ENCODE measurements around the gene FTO.

Gene FTO

DNA sequence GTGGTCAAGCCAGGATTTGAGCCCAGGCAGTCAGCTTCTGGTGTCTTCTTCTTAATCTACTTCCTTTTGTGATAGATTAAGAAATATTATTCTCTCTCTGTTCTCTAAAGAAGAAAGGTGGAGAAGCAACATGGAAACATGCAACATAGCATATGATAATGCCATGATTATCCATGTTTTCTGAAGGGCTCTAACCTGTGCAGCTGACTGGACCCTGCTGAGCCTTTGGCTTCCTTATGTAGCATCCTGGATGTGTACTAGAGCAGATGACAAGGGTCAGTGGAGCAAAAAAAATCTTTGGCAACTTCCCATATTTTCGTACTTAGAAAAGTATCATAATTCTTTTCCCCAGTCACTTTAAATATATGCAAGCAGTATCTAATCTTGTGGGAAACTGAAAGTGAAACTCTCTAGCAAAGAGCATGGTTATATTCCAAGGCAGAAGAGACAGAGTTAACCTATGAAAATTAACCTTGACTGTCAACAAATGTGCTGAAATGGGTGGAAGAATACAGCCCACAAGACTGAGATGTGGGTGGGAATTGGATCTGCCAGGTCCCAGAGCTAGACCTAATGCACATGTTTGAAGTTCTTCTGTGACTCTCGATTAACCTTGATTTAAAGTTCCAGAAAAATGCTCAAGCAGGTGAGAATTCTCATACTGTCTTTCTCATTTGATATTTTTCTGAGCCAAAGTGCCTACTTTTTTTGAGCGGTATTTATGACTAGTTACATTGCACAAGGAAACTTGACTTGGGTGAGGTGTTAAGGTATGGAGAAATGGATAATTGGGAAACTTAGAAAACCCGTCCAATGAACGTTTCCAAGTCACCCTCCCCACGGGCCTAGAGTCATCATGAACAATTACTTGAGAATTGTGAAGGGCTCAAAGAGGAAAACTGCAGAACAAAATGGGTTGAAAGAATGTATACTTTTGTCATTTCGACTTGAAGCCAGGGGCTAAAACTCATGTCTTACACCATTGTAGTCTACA, 248.6 kb downstream of the FTO start:
- TF ChIP-seq, protein P1, sequence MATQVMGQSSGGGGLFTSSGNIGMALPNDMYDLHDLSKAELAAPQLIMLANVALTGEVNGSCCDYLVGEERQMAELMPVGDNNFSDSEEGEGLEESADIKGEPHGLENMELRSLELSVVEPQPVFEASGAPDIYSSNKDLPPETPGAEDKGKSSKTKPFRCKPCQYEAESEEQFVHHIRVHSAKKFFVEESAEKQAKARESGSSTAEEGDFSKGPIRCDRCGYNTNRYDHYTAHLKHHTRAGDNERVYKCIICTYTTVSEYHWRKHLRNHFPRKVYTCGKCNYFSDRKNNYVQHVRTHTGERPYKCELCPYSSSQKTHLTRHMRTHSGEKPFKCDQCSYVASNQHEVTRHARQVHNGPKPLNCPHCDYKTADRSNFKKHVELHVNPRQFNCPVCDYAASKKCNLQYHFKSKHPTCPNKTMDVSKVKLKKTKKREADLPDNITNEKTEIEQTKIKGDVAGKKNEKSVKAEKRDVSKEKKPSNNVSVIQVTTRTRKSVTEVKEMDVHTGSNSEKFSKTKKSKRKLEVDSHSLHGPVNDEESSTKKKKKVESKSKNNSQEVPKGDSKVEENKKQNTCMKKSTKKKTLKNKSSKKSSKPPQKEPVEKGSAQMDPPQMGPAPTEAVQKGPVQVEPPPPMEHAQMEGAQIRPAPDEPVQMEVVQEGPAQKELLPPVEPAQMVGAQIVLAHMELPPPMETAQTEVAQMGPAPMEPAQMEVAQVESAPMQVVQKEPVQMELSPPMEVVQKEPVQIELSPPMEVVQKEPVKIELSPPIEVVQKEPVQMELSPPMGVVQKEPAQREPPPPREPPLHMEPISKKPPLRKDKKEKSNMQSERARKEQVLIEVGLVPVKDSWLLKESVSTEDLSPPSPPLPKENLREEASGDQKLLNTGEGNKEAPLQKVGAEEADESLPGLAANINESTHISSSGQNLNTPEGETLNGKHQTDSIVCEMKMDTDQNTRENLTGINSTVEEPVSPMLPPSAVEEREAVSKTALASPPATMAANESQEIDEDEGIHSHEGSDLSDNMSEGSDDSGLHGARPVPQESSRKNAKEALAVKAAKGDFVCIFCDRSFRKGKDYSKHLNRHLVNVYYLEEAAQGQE (IDR thresholded peaks at IDR 0.05; ENCODE audit: insufficient read depth in 1 of 2, low read depth in 2 of 2, low read length in 2 of 2), result no peak
- no peak for TF ChIP-seq TAF1 (IDR thresholded peaks at IDR 0.05; ENCODE audit: borderline replicate concordance, insufficient read depth, low read length)
- TF ChIP-seq SIN3A (IDR thresholded peaks at IDR 0.05; ENCODE audit: borderline replicate concordance, insufficient read depth, low read length), result no peak
- TF ChIP-seq FOXP2 (optimal IDR thresholded peaks at IDR 0.05; ENCODE audit: borderline replicate concordance, extremely low read depth, extremely low read length, insufficient read depth), result no peak
- TF ChIP-seq POLR2AphosphoS5 (IDR thresholded peaks at IDR 0.05; ENCODE audit: low read depth, low read length), result no peak

- no peak for TF ChIP-seq POLR2AphosphoS5 (IDR thresholded peaks at IDR 0.05; ENCODE audit: low read depth, low read length)
- TF ChIP-seq, protein P1 (IDR thresholded peaks at IDR 0.05; ENCODE audit: insufficient read depth in 1 of 2, low read depth in 2 of 2, low read length in 2 of 2), result no peak
- TF ChIP-seq TAF1 (IDR thresholded peaks at IDR 0.05; ENCODE audit: borderline replicate concordance, insufficient read depth, low read length), result no peak
- no peak for TF ChIP-seq FOXP2 (optimal IDR thresholded peaks at IDR 0.05; ENCODE audit: borderline replicate concordance, extremely low read depth, extremely low read length, insufficient read depth)
- no peak for TF ChIP-seq SIN3A (IDR thresholded peaks at IDR 0.05; ENCODE audit: borderline replicate concordance, insufficient read depth, low read length)
Observed at GRCh38 chr16:53953336-53953735, 249.4 kb downstream of the FTO start.

DNA sequence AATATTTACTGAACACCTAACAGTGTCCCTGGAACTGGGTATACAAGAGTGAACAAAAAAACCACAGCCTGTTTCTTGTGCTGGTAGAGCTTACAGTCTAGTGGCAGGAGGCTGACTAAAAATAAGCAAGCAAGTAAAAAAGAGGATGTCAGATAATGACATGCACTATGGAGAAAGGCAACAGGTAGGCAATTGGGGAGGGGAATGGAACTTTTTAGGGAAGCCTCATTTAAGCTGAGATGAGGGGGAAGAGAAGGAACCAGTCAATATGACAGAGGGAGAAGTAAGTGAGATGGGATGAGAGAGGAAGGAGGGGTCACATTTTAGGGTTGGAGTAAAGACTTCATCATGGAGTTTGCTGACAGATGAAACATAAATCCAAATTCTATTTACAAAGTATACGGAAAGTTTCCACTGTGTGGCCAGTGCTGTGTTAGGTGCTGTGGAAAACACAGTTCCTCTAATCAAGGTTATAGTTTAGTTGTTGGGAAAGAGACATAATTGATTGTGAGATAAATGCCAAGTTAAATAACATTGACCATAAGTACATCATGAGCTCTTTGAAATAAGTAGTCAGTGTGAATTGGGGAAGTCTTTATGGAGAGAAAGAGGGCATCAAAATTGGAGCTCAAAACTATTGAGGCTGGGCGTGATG, 251.4 kb downstream of the FTO start:
- TF ChIP-seq, protein P1 (IDR thresholded peaks at IDR 0.05; ENCODE audit: insufficient read depth in 1 of 2, low read depth in 2 of 2, low read length in 2 of 2), result no peak
- TF ChIP-seq POLR2AphosphoS5 (IDR thresholded peaks at IDR 0.05; ENCODE audit: low read depth, low read length) (no peak), SIN3A (IDR thresholded peaks at IDR 0.05; ENCODE audit: borderline replicate concordance, insufficient read depth, low read length) (no peak), FOXP2 (optimal IDR thresholded peaks at IDR 0.05; ENCODE audit: borderline replicate concordance, extremely low read depth, extremely low read length, insufficient read depth) (no peak)

GRCh38 chr16:53958341-53958880, 254.5 kb downstream of the FTO start:
- TF ChIP-seq POLR2AphosphoS5 (IDR thresholded peaks at IDR 0.05; ENCODE audit: low read depth, low read length) (no peak), FOXP2 (optimal IDR thresholded peaks at IDR 0.05; ENCODE audit: borderline replicate concordance, extremely low read depth, extremely low read length, insufficient read depth) (no peak), SIN3A (IDR thresholded peaks at IDR 0.05; ENCODE audit: borderline replicate concordance, insufficient read depth, low read length) (no peak), TAF1 (IDR thresholded peaks at IDR 0.05; ENCODE audit: borderline replicate concordance, insufficient read depth, low read length) (no peak)
- TF ChIP-seq, protein P1 (IDR thresholded peaks at IDR 0.05; ENCODE audit: insufficient read depth in 1 of 2, low read depth in 2 of 2, low read length in 2 of 2), result no peak

All from PFSK-1 (cell line).